ENCODE results near the gene MAP4K4. TPM values are rescaled to one million over a fixed set of nuclear protein-coding genes. Genes with fewer than 3 reads are reported as not detected.

The MAP4K4 gene
- total RNA-seq, 1 donor from 2014 or later: 91.9 TPM

DNA sequence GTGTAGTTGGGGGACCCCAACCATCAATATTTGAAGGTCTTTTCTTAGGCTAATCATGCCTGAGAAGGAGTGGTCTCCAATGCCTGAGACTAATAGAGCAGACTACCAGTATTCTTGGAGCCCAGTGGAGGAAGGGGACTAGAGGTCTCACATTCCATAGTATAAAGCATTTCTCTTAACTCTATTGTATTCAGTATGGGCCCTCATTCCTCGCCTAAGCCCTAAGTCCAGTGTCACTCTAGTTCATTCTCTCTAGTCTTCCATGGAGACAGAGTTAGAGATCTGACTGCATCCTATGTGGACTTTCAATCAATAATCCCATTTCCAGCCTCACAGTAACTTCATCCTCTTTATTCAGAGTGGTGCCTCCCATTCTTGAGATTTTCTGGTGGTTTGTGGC is 29.7 kb upstream of the MAP4K4 start:
- Histone ChIP-seq H3K4me3 (no peak overlapping the region), H3K27ac (no peak overlapping the region), H3K9me3 (ENCODE audit: low read depth) (no peaks in the 10 kb centered on the region), H3K36me3 (no peaks in the 10 kb centered on the region), H4K20me1 (ENCODE audit: low read depth) (no peaks in the 10 kb centered on the region), H3K4me2 (no peak overlapping the region), H2AFZ (replicated peaks) (no peak overlapping the region), H3F3A (ENCODE audit: low read depth) (no peaks in the 10 kb centered on the region), H3K79me2 (ENCODE audit: low read depth) (no peaks in the 10 kb centered on the region), H3K9ac (no peak overlapping the region), H3K4me1 (no peaks in the 10 kb centered on the region), H3K27me3 (no peaks in the 10 kb centered on the region)
- DNase-seq (ENCODE audit: low spot score): peak; percentile 29
- Mint-ChIP-seq H3K27me3 (ENCODE audit: insufficient read depth, low read depth) (no peaks in the 10 kb centered on the region), H3K36me3 (peaks cover 2% of the 10 kb centered on the region), H3K9me3 (peaks cover 15% of the 10 kb centered on the region), H3K4me3 (no peak overlapping the region), H3K4me1 (peaks cover 4% of the 10 kb centered on the region), H3K27ac (peak overlapping the region; percentile 78)
- TF ChIP-seq, protein P1, sequence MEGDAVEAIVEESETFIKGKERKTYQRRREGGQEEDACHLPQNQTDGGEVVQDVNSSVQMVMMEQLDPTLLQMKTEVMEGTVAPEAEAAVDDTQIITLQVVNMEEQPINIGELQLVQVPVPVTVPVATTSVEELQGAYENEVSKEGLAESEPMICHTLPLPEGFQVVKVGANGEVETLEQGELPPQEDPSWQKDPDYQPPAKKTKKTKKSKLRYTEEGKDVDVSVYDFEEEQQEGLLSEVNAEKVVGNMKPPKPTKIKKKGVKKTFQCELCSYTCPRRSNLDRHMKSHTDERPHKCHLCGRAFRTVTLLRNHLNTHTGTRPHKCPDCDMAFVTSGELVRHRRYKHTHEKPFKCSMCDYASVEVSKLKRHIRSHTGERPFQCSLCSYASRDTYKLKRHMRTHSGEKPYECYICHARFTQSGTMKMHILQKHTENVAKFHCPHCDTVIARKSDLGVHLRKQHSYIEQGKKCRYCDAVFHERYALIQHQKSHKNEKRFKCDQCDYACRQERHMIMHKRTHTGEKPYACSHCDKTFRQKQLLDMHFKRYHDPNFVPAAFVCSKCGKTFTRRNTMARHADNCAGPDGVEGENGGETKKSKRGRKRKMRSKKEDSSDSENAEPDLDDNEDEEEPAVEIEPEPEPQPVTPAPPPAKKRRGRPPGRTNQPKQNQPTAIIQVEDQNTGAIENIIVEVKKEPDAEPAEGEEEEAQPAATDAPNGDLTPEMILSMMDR (IDR thresholded peaks at IDR 0.05): no peak
- no peak for TF ChIP-seq EZH2phosphoT487 (IDR thresholded peaks at IDR 0.05)
- TF ChIP-seq EZH2 (IDR thresholded peaks at IDR 0.05): no peak

DNA sequence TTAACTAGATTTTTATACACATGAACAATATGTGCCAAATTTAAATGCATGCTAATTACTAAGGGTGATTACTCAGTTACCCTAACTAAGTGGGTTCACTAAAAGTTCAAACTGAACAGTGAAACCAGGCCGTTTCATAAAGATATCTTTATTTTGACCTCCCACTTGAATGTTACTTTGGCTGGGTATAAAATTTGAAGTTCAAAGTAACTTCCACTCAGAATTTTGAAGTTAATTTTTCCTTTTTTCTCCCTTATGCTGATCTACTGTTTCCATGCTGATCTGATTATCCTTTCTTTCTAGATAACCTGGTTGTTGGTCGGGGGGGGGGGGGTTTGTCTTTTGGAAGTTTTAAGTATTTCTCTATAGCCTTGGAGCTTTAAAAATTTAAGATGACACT is 25.5 kb upstream of the MAP4K4 start:
- Mint-ChIP-seq H3K36me3 (peaks cover 2% of the 10 kb centered on the region), H3K27ac (no peak overlapping the region), H3K9me3 (peaks cover 12% of the 10 kb centered on the region), H3K4me1 (peaks cover 4% of the 10 kb centered on the region), H3K27me3 (ENCODE audit: insufficient read depth, low read depth) (no peaks in the 10 kb centered on the region), H3K4me3 (no peak overlapping the region)
- H3K36me3 ChIP-seq: no peaks in the 10 kb centered on the region
- no peaks in the 10 kb centered on the region for H3K27me3 ChIP-seq
- no peaks in the 10 kb centered on the region for H3F3A ChIP-seq (ENCODE audit: low read depth)
- no peak overlapping the region for H3K9ac ChIP-seq
- H3K4me3 ChIP-seq: no peak overlapping the region
- no peak for DNase-seq (ENCODE audit: low spot score)
- H3K4me1 ChIP-seq: no peaks in the 10 kb centered on the region
- H3K4me2 ChIP-seq: no peak overlapping the region
- TF ChIP-seq EZH2 (IDR thresholded peaks at IDR 0.05): no peak
- TF ChIP-seq, protein P1 (IDR thresholded peaks at IDR 0.05): no peak
- no peak for TF ChIP-seq EZH2phosphoT487 (IDR thresholded peaks at IDR 0.05)
- no peaks in the 10 kb centered on the region for H4K20me1 ChIP-seq (ENCODE audit: low read depth)
- H3K27ac ChIP-seq: no peak overlapping the region
- no peaks in the 10 kb centered on the region for H3K9me3 ChIP-seq (ENCODE audit: low read depth)
- no peak overlapping the region for H2AFZ ChIP-seq (replicated peaks)
- no peaks in the 10 kb centered on the region for H3K79me2 ChIP-seq (ENCODE audit: low read depth)

DNA sequence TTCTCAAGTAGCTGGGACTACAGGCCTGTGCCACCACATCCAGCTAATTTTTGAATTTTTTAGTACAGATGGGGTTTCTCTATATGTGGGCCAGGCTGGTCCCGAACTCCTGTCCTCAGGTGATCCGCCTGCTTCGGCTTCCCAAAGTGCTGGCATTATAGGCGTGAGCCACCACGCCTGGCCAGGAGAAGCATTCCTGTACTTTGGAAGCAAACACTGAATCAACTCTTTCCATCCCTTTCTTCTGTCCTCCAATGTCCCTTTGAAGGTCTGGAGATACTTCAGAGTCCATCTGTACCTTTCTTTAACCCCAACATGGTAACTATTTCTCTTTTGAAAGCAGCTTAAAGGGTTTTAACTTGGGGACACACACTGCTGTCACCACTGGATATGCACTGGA is 23.6 kb upstream of the MAP4K4 start:
- Mint-ChIP-seq H3K27ac (no peak overlapping the region), H3K27me3 (ENCODE audit: insufficient read depth, low read depth) (no peaks in the 10 kb centered on the region), H3K9me3 (peaks cover 12% of the 10 kb centered on the region), H3K36me3 (peaks cover 2% of the 10 kb centered on the region), H3K4me3 (no peak overlapping the region), H3K4me1 (no peaks in the 10 kb centered on the region)
- Histone ChIP-seq H4K20me1 (ENCODE audit: low read depth) (no peaks in the 10 kb centered on the region), H3K27me3 (no peaks in the 10 kb centered on the region), H3K4me1 (no peaks in the 10 kb centered on the region), H3K4me2 (no peak overlapping the region), H3K4me3 (no peak overlapping the region), H3K79me2 (ENCODE audit: low read depth) (no peaks in the 10 kb centered on the region), H3F3A (ENCODE audit: low read depth) (no peaks in the 10 kb centered on the region), H3K36me3 (no peaks in the 10 kb centered on the region), H3K9ac (no peak overlapping the region), H3K27ac (no peak overlapping the region), H3K9me3 (ENCODE audit: low read depth) (no peaks in the 10 kb centered on the region), H2AFZ (replicated peaks) (no peak overlapping the region)
- TF ChIP-seq, protein P1 (IDR thresholded peaks at IDR 0.05): no peak
- no peak for TF ChIP-seq EZH2 (IDR thresholded peaks at IDR 0.05)
- TF ChIP-seq EZH2phosphoT487 (IDR thresholded peaks at IDR 0.05): no peak
- DNase-seq (ENCODE audit: low spot score): no peak

All from neural progenitor cell (in vitro differentiated cells).